Daoy (cell line): ENCODE data around the gene PLEKHG2. TPM values are rescaled to one million over a fixed set of nuclear protein-coding genes. Genes with fewer than 3 reads are reported as not detected.
"Not testable (repeated sequence)": the region's sequence is repeated elsewhere in the genome, so short reads cannot be mapped to it uniquely, and the experiment has no call there.

Source experiments
- DNase-seq: peaks from one replicate; pipeline ENCODE4 v3.0.0-alpha.2; 2015; ENCODE audit warnings: low read depth
- total RNA-seq: library from RNA; depleted of rRNA; stranded (reverse); fragments of >200 nt; shearing (Covaris generic); gene quantifications from 2 replicates; pipeline ENCODE4 v1.2.3, GENCODE V29; 2014; rRNA removed

Gene PLEKHG2, protein sequence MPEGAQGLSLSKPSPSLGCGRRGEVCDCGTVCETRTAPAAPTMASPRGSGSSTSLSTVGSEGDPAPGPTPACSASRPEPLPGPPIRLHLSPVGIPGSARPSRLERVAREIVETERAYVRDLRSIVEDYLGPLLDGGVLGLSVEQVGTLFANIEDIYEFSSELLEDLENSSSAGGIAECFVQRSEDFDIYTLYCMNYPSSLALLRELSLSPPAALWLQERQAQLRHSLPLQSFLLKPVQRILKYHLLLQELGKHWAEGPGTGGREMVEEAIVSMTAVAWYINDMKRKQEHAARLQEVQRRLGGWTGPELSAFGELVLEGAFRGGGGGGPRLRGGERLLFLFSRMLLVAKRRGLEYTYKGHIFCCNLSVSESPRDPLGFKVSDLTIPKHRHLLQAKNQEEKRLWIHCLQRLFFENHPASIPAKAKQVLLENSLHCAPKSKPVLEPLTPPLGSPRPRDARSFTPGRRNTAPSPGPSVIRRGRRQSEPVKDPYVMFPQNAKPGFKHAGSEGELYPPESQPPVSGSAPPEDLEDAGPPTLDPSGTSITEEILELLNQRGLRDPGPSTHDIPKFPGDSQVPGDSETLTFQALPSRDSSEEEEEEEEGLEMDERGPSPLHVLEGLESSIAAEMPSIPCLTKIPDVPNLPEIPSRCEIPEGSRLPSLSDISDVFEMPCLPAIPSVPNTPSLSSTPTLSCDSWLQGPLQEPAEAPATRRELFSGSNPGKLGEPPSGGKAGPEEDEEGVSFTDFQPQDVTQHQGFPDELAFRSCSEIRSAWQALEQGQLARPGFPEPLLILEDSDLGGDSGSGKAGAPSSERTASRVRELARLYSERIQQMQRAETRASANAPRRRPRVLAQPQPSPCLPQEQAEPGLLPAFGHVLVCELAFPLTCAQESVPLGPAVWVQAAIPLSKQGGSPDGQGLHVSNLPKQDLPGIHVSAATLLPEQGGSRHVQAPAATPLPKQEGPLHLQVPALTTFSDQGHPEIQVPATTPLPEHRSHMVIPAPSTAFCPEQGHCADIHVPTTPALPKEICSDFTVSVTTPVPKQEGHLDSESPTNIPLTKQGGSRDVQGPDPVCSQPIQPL (N-terminal part only)
- 3.0 and 6.9 TPM in 2 replicates for total RNA-seq

DNA sequence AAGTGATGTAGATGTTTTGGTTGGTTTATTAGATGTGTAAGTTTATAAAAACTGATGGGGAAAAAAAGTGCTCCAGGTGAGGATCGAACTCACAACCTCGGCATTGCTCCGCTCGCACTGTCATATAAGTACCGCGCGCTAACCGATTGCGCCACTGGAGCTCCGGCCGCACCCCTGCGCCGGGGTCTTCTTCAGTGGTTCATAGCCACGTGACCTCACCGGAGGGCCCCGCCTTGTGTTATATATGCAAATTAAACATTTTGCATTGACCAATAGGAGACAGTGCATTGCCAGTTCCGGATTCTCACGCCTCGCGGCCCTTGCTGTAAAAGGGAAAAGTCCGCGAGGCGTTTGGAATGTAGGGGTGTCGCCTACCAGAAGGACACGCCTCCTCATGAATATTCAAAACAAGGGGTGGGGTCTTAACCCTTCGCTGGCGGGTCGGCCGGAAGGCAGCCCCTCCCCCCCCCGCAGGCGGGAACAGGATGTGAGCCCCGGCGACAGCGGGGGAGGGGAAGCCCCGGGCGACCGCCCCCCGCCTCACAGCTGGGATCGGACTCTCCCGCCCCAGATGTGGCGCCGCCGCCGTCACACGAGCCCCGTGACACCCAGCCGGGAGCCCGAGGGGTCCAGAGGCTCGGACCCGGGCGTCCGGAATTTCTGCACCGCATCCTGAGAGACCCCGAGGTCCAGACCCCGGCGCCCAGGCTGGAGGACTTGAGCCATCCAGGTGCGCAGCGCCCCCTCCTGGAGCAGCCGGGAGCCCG is at the start of gene PLEKHG2:
PLEKHG2 (plus strand) TSS at position 570 of the 767 bp plus-strand sequence. CDS start 1,418 bp downstream, outside the sequence.
- DNase-seq, result peak; percentile 98

DNA sequence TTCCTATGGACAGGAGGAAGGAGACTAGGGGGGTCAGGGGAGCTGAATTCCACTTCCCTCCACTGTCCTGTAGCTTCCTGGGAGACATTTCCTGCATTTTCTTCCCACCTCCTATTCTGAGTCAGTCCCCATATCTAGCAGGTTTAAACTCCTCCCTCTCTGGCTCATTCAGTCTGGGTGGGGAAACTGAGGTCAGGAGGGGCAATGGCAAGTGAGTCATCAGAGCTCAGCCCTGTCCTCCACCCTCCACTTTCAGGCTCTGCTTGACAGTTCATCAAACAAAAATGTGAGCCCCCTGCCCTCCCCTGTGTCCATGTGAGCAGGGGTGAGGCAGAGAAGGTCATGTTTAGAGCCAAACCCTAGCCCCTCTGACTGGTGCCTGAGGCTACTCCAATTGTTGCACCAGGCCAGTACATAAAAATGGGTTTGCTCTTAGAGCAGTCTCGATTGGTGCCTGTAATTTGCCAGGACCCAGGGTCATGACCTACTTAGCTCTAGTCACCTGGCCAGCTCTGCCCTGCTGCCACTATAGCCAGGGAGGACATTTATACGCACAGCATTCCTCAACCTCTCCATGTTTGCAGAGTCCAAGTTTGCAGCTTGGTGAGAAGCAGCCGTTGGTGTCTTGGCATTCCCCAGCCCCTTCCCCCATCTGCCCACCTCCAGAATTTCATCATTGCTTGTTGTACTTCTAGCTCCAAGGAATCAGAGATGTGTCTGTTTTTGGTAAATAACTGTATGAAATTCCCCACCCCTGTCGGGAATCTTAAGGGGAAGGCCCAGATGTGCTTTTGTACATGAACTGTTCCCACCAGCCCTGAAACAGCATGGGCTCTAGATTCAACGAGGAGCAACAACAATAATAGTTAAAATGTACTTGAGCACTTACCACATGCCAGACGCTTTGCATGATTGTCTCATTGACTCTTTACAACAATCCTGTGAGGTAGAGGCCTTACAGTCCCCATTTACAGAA is 49.5 kb upstream of the PLEKHG2 start:
- DNase-seq, result peak; percentile 21

DNA sequence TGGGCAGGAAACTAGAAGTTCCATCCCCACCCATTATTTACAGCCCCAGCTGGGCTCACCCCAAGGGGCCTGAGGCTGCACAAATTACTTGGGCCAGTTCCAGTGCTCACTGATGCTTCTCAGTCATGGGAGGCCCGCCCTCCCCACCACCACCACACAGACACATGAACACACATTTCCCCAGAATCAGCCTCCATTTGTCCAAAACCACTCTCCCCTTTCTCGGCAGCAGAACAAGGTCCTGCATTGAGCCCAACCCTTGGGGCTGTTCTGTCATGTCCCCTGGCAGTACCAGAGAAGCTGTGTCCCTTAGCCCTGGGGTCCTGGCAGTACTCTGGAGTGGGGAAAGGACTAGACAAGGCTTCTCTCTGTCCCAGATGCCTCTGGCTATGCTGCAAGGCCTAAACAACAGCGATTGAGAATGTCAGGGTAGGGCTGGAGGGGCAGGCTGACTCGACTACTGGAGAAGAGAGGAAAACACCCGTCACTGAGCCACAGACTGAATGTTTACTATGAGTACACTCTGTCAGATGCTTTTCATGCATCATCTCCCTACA is 48.5 kb upstream of the PLEKHG2 start:
- no peak for DNase-seq

DNA sequence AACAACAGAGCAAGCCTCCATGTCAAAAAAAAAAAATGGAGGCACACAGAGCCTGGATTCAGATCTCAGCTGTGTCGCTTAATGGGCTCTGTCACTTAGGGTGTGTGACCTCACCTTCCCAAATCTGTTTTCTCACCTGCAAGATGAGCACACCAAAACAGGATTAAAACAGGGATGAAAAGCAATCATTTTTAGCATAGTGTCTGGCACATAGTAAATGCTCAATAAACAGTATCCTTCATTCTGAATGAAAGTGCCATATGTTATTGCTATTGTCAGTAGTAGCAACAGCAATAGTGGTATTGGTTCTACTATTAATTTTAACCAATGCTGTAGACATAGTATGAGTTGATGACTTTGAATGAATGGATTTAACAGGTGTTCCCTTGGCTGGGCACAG is 46.9 kb upstream of the PLEKHG2 start:
- DNase-seq, result no peak

DNA sequence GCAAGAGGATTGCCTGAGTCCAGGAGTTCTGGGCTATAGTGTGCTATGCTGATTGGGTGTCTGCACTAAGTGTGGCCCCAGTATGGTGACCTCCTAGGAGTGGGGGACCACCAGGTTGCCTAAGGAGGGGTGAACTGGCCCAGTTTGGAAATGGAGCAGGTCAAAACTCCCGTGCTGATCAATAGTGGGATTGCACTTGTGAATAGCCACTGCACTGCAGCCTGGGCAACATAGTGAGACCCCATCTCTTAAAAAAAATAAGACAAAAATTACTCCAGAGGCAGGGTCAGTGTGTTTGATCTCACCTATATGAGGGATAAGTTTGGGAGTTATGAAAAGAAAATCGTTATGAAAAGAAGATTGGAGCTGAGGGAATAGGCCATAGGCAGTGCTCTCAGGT is 43.3 kb upstream of the PLEKHG2 start:
- DNase-seq, result no peak

DNA sequence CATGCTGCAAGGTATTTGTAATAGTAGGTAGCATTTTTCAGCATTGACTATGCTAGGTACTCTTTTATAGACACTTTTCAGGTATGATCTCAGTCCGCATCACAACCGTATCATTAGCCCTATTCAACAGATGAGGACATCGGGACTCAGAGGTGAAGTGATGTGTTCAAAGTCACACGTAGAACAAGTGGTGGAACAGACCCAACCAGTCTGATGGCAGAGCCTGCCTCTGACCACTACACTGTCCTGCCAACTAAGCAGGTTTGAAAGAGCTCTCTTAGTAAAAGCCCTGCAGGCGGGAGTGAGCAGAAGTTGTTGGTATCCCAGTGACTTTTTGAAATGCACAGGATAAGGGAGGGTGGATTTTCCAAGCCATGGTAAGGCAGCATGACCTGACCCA is 41.7 kb upstream of the PLEKHG2 start:
- DNase-seq, result no peak

DNA sequence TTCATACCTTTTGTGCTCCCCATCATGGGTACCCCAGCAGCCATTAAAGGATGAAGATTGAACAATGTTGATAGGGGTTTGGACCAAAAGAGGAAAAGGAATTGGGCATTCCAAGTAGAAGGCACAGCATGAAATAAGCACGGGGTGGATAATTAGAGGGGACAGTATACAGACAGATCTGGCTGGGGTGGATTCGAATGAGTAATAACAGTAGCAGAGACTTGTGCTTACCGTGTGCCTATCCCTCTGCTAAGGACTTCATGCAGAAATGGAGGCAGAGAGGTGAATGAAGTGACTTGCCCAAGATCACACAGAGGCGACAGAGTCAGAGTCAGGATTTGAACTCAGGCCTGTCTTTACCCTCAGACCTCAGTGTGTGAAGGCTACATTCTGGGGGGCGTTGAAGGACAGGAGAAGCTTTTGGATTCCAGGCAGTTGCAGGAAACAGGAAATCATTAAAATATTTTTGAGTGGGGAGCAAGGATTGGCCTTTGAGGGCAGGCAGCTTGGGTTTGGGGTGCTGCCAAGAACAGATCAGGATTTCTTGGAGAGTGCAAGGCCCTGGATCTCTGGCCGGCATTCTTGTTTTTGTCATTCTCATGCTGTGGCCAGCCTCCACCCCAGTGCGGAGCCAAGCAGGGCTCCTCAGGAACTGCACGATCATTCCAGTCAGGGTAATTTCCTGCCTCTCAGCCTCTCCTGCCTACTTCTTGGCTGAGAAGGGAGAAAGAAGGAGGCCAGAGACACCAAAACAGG is 40.2 kb upstream of the PLEKHG2 start:
- peak; percentile 74 for DNase-seq

DNA sequence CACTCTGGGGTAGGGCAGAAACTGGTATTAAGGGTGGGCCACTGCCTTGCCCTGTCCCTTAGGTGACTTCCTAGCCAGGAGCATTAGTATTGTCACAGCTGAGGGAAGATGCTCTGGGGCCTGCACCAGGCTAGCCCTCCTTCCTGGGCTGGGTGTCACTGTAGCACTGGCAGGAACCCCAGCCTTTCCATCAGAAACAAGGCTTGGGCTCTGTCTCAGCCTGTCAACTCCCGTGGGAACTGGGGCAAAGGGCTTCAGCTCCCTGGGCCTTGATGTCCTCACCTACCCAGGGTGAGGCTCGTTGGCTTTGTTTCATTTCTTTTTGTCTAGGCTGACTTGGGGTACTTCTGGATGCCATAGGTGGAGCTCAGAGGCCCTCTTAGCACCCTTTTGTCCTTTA is 39.5 kb upstream of the PLEKHG2 start:
- no peak for DNase-seq

DNA sequence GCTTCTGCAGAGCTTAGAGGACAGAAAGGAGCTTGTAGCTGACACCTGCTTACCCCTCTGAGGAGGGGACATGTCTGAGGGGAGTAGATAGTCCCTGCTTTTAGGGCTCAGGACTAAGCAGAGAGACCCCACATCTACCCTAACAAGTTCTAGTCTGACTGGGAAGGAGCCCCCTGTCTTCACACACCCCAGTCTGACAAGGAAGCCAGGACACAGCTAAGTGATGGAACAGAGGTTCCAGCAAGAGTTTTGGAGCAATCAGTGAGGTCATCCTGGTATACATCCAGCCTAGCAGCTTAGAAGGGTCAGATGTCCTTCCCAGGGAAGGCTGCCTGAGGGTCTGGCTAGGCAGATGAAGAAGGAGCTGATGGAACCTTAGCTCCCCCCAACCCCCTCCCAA is 36.5 kb upstream of the PLEKHG2 start:
- DNase-seq, result no peak

DNA sequence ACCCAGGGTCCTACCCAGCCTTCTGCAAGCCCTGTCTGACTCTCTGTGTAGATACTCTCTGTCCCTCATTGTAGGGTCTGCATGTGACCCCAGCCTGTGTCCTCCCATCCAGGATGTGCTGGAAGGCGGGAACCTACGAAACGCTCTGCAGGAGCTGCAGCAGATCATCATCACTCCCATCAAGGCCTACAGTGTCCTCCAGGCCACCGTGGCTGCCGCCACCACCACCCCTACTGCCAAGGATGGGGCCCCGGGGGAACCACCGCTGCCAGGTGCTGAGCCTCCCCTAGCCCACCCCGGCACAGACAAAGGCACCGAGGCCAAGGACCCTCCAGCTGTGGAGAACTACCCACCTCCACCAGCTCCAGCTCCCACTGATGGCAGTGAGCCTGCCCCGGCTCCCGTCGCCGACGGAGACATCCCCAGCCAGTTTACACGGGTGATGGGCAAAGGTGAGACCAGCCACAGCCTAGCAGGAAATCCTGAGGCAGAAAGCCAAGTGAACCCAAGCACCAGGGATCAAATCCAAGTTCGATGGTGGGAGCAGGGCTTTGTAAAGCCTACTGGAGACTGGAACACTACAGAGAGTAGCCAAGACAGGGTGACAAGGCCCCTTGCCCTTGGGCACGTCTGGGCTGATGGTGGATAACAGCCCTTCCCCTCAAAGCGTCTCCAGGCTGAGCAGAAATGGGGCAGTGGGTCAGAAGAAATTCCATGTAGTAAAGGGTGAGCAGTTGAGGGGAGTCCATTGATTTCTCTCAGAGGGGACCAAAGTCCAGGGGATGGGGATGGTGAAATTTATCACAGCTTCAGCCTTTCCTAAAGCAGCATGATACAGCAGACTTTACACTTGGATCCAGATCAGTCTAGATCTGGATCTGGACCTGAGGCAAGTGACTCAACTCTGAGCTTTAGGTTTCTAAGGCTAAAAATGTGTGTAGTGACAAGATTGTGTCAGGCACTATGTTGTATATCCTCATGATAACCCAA is 34.8 kb upstream of the PLEKHG2 start:
- no peak for DNase-seq

DNA sequence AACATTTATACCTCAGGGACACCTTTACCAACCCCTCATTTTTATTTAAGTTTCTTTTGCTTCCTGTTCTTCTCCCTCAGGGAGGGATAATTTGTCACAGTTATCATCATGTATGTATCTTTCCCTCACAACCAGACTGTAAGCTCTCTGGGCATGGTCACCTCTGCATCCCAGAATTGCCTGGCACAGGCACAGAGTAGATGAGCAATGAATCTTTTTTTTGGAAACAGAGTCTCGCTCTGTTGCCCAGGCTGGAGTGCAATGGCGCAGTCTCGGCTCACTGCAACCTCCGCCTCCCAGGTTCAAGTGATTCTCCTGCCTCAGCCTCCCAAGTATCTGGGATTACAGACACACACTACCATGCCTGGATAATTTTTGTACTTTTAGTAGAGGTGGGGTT is 33.1 kb upstream of the PLEKHG2 start:
- DNase-seq, result not testable (repeated sequence)

DNA sequence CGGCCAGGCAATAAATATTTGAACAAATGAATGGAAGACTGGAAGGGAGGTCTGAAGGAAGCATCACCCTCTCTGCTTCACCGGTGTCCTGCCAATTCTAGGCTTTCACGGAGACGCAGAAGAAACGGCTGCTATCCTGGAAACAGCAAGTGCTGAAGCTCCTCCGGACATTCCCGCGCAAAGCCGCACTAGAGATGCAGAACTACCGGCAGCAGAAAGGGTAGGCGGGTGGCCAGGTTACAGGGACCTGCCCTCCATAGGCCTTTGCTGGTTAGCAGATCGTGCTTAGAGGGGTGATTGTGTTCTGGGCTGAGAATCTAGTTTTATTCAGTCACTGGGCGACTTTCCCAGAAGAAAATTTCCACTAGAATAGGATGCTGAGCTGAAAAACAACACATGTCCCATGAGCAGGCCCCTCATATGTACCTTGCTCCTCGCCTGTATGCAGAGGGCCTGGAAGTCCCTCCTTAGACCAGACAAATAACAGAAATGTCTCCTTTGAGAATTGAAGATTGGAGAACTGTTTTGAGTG is 32.5 kb upstream of the PLEKHG2 start:
- DNase-seq, result no peak

DNA sequence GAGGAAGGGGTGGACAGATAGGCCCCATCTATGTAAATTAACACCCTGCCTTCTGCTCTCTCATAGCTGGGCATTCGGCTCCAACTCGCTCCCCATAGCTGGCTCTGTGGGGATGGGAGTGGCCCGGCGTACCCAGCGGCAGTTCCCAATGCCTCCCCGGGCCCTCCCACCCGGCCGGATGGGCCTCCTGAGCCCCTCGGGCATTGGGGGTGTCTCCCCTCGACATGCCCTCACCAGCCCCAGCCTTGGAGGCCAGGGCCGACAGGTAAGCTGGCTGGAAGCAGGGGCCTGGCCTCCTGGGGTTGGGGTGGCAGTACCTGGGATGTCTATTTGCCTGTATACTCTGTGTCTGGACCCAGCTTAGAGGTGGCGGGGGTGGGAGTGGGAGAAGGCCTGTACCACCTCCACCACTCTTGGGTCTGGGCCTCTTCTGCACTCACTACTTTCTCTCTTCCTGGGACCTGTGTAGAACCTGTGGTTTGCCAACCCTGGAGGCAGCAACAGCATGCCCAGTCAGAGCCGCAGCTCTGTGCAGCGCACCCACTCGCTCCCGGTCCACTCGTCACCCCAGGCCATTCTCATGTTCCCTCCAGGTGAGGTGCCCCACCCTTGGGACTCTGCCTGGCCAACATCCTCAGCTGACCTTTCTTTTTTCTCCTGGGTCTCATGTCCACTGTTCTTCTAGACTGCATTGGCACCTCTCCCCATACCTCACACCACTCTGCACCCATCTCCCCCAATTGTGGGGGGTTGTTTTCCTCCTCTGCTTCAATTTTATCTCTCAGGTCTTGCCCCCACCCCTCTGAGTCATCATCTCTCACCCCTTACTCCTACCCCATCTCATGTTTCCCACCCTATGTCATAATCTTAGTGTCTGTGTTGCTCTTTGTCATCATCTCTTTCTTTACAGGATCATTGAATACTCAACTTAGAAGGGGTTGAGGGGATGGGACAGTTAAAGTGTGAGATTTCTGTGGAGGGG is 31.7 kb upstream of the PLEKHG2 start:
- no peak for DNase-seq

DNA sequence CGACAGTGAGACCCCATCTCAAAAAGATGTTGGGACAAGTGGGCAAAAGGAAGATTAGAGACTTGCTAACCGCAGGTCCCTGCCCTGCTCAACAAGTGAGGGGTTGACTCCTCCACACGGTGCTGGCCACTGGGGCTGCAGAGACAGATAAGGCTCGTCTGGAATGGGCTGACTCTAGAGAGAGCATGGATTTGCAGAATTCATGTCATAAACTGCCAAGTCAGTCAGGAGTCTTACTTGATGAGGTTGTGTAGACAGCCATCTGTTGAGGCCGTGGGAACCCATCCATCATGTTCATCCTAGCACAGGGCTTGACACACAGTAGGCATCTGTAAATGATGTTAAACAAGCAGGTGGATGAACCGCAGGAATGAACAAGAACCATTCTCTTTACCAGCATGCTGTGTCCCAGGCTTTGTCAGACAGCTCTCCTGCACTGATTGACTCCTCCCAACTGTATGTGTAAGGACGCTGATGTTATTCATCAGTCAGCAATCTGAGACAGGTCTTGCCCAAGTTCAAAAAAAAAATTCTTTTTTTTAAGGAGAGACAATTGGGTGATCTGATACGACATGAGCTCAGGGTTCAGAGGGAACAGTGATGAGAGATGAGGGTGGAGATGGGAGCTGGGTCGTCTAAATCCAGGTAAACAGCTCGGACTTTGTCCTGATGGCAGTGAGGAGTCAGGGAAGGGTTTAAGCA is 30.4 kb upstream of the PLEKHG2 start:
- DNase-seq, result no peak

DNA sequence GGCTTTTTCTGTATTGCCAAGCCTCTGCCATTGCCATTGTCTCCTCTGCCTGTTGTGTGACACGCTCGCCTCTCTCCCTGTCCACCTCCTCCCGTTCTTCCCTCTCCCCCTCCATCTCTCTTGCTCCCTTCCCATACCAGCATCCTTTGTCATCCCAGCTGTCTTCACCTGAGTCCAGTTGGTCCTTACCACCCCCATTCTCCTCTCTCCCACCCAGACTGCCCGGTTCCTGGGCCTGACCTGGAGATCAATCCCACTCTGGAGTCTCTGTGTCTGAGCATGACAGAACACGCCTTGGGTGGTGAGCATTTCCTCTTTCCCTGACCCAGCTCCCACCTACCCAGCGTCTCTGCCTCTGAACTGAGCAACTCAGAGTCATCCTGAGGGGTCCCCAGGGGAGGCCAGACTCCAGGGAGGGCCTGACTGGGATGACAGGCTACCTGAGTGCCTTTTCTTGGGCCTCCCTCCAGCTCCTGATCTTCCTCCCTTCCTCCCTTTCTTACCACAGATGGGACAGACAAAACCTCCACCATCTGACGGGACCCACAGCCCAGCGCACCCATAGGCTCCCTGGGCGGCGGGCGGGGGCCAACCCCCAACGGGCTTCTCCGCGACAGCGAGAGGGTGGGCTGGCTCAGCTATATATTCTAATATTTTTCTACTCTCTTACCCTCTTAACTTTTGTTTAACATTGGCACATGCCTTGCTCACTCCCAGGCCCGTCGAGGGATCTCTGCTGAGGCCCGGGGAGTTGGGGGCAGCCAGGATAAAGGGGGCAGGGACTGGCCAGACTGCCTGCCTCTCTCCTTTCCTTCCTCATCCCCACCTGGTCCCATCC is 29.3 kb upstream of the PLEKHG2 start:
- DNase-seq, result no peak
